Measurements from ENCODE around the gene ANKRD33B.

Gene ANKRD33B

DNA sequence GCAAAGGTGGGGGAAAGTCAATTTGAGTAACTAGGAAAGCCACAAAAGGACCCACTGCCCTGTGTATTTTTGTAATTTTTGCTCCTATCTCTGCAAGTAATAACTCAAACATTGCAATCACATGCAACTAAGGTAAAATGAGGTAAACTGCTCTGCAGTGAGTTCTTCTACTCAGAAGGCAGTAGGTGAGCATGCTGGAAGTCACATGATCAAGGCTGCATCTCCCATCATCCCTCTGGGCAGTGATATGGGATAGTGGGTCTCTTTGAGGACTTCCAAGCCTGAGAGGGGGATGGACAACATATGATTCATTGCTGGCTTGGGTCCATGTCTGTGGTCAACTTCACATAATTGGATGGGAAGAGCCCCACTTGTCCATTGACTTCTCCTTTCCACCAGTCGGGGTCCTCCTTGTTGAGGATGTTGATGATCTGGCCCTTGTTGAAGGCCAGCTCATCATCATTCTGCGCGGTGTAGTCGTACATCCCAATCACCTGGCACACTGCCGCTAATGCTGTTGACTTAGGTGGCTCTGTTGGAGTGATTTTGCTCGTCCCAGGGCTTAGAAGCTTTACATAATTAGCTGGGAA, 100.4 kb downstream of the ANKRD33B start:
- DNase-seq = peak; percentile 30 to 57

DNA sequence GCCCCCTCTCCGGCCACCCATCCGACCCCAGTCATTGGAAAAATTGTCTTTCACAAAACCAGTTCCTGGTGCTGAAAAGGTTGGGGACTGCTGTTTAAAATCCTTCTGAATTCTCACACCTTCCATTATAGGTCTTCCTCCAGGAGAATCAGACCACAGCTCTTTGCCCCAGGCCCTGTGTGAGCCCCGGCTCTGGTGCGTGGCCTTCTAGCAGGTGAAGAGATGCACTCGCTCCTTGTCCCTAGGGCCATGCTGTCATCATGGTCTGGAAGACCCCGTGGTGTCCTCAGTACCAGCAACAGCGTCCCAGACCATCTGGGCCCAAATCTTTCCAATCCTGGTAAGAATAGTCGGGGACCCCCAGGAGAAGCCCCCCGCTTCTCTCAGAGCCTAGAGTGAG, 101.9 kb downstream of the ANKRD33B start:
- no peak for DNase-seq

DNA sequence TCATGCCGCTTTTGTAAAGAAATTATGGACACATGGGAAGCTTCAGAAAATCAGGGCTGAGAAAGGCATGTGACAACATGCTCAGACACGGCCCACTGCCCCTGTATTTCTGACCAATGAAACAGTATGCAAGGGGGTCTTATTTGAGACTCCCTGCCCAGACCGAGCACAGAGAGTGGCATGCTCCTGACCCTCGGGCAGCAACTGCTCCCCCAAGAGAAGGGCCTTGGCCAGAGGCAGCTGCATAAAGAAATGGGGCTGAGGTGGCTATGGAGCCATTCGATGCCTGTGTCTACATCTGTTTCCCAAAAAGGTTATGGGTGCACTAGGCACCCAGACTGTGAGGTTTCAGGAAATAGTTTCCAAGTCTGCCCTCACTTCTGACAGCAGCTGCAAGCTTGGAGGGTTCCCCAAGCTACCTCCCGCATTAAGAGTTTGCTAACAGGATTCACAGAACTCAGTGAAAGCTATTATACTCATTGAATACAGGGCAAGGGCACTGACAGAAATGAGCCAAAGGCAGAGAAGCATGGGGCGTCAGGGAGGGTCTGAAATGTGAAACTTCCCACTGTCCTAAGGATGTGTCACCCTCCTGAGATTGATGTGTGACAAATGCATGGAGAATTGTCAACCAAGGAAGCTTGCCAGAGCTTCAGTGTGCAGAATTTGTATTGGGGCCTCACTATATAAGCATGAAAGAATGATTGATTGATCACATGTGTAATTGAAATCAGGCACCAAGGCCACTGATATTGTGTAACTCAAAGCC, 102.8 kb downstream of the ANKRD33B start:
- no peak for DNase-seq

DNA sequence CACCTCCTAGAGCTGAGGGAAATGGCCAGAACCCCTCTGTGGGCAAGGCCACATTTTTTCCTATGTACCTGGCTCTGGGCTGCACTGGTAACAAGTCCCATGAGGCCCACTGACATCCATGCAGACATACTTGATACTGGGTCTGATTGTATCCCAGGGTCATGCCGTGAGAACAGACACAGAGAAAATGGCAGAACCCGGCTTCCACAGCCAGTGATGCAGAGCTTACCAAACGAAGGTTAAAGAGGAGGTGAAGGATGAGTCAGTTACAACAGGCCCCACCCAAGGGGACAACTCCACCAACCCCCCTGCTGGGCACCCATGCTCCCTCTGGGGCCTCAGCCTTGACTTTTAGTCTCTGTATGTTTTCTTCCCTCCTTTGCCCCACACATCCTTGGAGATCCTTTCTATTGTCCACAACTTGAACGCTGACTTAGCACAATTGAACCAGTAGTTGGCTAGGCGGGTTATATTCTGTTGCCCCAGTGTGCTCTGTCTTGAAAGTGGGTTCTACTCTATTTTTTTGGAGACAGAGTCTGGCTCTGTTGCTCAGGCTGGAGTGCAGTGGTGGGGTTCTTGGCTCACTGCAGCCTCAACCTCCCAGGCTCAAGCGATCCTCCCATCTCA, 103.7 kb downstream of the ANKRD33B start:
- no peak for DNase-seq

DNA sequence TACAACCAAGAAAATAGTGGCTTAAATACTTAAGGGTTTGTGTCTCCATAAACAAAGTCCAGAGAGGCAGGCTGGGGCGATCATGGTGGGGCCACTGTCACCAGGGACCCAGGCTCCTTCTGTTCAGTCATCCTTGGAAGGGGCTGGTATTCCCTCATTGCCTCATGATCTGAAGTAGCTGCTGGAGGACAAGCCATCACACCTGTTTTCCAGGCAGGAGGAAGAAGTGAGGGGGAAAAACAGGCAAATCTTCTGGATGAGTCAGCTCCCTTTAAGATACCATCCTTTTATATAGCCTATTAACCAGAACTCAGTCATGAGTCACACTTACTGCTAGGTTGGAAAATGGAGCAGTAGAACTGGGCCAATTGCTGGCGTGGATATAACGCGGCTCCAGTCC, 104.8 kb downstream of the ANKRD33B start:
- no peak for DNase-seq

DNA sequence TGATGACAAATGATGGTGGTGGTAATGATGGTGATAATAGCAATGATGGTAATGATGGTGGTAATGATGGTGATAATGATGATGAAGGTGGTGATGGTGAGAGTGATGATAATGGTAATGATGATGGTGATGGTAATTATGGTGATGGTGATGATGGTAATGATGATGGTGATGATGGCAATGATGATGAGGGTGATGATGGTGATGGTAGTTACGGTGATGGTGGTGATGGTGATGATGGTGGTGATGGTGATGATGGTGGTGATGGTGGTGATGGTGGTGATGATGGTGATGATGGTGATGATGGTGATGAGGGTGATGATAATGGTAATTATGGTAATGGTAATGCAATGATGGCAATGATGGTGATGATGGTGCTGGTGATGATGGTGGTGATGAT, 106.1 kb downstream of the ANKRD33B start:
- DNase-seq = no peak

DNA sequence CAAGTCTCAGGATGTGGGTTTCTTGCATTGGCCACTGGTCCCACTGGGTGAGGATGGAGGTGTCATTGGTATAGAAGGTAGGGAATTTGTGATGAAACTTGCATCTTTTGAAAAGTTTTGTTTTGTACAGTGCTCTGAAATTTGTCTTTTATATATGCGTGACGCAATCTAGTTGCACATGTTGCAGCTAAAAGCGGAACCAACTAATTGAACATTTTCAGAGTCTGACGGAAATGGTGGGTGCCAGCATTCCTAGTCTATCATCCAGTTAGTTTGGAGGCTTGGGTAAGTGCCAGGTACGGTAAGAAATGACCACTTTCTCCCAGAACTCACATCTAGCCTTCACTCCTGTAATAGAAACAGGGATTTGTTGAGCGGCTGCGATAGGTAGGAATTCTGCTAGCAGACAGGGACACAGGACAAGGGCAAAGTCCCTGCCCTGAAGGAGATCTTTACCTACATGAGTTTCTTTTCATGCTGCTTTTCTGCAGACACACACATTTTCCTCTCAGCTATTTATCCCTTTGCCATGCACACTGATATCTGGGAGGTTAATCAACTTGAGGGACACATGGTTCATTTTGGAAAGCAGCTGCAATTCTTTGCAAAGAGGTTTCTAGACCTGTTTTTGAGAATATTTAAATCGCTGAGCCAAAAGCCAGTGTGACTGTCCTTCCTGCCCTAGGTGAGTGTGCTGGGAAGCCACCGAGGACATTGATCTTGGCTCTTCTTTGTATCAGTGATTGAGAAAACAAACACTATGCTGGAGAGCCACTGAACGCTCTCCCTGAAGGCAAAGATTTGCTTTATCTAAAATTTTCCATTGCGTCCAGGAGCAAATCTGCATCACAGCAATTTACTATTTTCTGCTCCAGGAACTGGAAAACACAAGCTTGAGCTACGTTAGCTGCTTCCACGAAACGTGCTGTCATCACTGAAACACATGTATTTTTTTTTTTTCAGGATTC, 107.5 kb downstream of the ANKRD33B start:
- DNase-seq = no peak

DNA sequence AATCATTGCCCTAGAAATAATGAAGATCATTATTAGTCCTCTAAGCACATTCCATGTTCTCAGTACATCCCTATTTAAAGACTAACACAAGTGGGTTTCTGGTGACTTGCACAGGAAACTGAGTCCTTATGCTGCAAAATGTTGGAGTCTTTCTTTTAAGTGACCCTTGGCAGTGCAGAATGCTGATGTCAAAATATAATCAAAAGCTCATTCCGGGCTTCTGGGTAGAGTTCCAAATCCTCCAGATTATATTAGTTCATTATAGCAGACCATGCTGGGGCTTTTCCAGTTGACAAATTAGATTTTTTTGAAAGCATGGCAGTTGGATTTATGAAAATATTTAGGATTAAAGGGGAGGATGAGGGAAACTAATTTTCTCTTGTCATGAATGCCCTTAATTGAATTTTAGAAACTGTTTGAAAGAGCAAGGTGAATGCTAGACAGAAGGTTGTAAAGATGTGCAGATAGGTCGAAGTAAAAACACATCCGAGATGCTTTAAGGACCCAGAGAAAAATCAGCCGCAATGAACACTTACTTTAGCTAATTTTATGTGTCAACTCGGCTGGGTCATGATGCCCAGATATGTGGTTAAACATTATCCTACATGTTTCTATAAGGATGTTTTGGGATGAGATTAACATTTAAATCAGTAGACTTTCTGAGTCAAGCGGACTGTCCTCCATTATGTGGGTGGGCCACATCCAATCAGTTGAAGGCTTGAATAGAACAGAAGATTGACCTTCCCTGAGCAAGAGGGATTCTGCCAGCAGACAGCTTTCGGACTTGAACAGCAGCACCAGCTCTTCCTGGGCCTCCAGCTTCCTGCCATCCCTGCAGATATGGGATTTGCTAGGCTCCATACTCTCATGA, 108.5 kb downstream of the ANKRD33B start:
- no peak for DNase-seq

DNA sequence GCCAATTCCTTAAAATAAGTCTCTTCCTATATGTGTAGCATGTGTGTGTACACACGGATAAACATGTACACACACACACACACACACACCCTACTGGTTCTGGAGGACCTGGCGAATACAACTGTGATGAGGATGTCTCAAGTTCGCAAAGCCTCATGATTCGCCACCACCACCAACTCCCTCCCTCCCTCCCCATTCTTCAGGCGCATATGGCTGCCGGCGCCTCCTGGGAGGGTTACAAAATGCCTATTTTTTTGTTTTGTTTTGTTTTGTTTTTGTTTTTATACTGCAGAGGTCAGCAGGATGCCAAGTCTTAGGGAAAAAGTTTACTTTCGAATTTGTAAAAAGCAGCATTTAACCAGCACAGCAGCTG, 109.1 kb downstream of the ANKRD33B start:
- no peak for DNase-seq

DNA sequence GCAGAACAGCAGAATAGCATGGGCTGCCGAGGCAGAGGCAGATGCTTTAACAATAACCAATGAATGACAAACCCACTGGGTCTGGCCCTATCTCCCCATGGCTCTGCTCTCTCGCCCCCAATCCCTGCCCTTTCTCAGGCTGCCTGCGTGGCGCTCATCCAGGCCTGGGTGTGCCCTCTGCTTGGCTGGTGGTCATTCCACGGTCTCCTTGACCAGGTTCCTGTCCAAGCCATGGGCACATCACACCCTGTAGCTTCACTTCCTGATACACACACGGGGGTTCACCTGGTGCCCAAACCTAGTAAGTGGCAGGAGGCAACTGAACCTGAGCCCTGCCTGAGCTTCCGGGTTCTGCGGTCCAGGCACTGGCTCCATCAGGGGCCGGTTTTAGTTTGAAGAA, 109.5 kb downstream of the ANKRD33B start:
- no peak for DNase-seq

DNA sequence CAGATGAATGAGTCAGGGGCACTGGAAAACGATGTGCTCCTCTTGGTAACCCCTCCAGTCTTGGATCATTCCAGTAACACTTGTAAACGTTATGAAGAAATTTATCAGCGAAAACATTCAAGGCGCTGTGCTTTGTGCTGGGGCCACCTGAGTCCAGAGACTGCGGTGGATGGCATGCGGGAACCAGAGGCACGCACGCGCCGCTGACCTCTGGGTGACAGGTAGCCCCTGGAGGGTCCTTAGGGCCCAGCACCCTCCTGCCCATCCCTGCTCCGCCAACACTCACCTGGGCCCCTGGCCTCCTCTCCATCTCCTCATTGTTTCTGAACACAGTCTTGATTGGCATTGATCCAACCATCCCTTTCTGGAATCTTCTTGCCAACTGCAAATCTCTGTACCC, 110.2 kb downstream of the ANKRD33B start:
- DNase-seq = no peak

DNA sequence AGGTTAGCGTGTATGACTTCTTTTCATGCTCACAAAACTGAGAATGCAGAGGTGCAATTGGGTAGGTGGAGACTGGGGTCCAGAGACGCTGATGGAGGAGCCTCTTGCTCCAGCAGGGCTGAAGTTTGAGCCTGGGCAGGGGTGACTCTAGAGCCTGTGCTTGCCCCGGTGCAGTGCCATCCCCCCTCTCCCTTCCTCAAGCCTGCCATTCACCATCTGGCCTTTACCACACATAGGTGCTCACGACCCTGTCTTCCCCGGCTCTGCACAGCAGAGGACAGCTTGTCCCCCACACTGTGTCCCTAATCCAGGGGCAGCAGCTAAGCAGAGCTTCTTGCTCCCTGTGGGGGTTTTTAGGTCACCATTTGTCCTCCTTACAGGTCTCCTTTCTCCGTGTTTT, 110.7 kb downstream of the ANKRD33B start:
- DNase-seq = no peak

DNA sequence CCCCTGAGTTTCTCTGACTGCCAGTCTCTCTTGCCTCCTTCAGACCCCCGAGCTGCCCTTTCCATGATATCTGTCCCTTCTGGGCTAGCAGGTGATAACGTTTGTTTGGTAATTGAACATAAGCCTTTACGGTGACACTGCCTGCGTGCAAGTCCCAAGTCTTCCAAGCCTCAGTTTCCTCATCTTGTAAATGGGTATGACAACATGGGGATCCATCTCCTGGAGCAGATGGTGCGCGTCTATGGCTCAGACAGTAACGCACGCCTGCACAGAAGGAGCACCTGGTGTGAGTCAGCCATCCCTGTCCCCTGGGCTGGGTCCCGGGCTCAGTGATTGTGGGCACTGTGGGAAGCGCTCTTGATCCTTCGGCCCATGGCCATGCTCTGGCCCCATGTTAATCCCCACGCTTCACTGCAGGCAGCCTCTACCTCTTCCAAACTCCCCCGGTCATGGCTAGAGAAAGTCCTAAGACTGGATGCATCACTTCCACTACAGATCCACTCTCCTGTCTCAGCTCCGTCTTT, 111.4 kb downstream of the ANKRD33B start:
- no peak for DNase-seq

DNA sequence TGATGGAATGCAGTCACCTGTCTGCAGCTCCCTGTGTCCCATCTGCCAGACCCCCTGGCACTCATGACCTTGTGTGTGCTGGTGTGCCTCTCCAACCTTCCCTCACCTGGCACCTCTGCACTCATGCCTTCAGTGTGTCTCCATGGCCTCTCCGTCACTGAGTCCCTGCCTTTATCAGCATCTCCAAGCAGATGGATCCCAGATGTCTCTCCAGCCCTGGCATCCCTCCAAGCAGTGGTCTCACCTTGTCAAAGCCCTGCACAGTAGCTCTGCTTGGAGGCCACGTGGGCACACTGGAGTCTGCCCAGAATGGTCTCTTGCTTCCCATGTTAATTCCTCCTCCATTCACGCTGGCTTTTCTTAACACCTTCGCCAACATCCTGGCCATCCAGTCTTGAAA, 112.4 kb downstream of the ANKRD33B start:
- DNase-seq = no peak

DNA sequence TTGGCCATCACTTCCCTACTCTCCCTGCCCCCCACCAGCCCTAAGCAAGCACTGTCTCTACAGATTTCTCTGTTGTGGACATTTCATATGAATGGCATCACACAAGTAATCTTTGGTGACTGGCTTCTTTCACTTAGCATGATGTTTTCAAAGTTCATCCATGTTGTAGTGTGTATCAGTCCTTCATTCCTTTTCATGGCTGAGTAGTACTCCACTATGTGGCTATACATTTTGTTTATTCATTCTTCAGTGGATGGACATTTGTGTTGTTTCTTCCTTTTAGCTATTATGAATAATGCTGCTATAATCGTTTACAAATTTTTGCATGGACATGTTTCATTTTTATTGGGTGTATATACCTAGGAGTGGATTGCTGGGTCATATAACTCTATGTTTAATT, 113.1 kb downstream of the ANKRD33B start:
- DNase-seq = no peak

DNA sequence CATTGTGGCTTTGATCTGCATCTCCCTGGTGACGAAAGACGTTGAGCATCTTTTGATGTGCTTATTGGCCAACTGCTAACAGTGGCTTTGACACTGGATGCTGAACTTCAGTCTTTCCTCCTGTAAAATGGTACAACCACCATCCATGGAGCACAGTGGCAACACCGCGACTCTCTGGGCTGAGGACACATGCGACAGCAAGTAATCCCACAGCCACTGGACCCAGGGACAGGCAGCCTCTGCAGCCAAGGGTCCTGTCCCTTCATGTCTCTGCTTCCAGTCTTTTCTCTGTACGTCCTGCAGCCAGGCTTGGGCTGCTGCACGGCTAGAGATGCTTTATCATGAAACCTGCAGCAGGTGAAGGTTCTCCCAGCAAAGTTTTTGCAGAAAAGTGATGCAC, 113.7 kb downstream of the ANKRD33B start:
- no peak for DNase-seq

DNA sequence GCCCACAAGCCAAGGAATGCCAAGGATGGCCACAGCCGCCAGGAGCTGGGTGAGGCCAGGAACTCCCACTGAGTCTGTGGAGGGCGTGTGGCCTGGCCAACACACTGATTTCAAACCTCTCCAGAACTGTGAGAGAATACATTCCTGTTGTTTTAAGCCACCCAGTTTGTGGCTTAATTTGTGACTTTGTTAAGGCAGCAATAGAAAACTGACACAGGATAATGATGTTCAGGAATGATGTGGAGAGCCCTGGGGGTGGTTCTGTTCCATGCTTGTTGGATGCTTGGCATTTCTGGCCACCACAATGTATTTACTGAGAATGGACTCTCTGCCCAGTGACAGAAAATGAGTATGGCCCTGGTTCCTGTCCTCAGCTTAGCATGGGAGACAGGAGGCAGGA, 114.4 kb downstream of the ANKRD33B start:
- DNase-seq = no peak

DNA sequence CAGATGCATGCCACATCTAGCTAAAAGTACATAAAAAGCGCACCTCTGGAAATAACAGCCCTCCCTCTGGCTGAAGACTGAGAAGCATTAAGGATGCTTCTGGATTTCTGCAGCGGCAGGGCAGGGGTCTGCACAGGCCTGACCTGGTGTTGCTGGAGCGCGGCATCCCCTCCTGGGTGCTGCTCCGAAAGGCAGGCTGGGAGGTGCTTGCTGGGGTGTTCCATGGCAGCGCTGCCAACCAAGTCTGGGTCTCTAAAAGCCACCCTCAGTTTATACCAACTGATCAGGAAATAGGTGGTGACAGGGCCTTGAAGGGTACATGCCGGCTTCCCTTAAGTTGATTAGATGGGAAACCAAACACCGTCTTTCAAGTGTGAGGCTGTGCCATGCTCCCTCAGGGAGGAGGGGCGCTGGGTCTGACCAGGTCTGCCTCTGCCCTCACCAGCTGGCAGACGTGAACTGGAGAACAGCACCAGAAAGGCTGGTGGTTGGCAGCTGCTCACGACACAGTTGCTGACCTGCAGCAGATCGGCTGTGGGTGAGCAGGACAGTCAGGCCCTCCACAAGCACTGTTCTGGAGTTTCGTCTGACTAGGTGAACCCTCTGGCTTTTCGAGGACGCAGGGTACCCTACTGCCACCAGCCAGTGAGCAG, 115.6 kb downstream of the ANKRD33B start:
- no peak for DNase-seq

DNA sequence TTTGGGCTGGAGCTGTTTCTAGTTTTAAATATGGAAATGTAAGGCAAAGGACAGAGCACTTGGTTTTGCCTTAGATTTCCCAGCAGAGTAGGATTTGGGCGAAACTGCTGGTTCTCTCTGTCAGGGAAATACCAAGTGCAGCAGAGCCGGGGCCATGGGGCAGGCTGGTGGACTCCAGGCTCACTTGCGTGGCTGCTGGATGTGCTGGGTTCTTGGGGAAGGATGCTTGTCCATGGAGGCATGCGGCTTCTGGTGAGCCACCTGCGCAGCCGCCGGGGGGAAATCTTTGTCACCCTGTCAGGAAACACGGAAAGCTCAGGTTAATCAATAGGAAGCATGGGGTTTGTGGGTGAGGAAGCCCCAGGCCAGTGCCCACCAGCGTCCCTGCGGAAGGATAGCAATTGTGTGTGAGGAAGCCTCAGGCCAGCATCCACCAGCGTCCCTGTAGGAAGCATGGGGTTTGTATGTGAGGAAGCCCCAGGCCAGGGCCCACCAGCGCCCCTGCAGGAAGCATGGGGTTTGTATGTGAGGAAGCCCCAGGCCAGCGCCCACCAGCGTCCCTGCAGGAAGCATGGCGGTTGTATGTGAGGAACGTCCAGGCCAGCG, 117.1 kb downstream of the ANKRD33B start:
- no peak for DNase-seq

DNA sequence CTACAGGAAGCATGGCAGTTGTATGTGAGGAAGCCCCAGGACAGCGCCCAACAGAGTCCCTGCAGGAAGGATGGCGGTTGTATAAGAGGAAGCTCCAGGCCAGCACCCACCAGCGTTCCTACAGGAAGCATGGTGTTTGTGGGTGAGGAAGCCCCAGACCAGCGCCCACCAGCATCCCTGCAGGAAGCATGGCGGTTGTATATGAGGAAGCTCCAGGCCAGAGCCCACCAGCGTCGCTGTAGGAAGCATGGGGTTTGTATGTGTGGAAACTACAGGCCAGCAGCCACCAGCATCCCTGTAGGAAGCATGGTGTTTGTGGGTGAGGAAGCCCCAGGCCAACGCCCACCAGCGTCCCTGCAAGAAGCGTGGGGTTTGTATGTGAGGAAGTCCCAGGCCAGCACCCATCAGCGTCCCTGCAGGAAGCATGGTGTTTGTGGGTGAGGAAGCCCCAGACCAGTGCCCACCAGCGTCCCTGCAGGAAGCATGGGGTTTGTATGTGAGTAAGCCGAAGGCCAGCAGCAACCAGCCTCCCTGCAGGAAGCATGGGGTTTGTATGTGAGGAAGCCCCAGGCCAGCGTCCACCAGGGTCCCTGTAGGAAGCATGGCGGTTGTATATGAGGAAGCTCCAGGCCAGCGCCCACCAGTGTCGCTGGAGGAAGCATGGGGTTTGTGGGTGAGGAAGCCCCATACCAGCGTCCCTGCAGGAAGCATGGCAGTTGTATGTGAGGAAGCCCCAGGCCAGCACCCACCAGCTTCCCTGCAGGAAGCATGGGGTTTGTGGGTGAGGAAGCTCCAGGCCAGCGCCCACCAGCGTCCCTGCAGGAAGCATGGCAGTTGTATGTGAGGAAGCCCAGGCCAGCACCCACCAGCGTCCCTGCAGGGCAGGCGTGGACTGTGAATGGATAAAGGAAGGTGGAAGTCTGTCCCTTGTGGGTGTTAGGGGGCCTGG, 118.1 kb downstream of the ANKRD33B start:
- DNase-seq = no peak
